Ascending aorta (tissue), 2 donors: Measurements from ENCODE around the gene JAZF1. TPM values are rescaled to one million over a fixed set of nuclear protein-coding genes. Genes with fewer than 3 reads are reported as not detected.

Experiments used
- DNase-seq, 2 donors: peaks; one replicate each; pipeline ENCODE4 v3.0.0-alpha.2; 2019; ENCODE audit warnings: low spot score in 2 of 2
- H3K27ac ChIP-seq, 2 donors: fragments of 200-600 bp; sonication (generic); one replicate each; pipeline ENCODE4 v1.5.1; 2016 to 2017; ENCODE audit warnings: mild to moderate bottlenecking in 1 of 2
- H3K27me3 ChIP-seq: fragments of 200-600 bp; sonication (generic); one replicate; pipeline ENCODE4 v1.5.1; 2017
- H3K36me3 ChIP-seq, 2 donors: fragments of 200-600 bp; sonication (generic); one replicate each; pipeline ENCODE4 v1.5.1; 2016
- H3K4me1 ChIP-seq, 2 donors: fragments of 200-600 bp; sonication (generic); one replicate each; pipeline ENCODE4 v1.5.1; 2016 to 2017; ENCODE audit warnings: mild to moderate bottlenecking in 1 of 2
- H3K4me3 ChIP-seq, 2 donors: fragments of 200-600 bp; sonication (generic); one replicate each; pipeline ENCODE4 v1.5.1; 2016 to 2017; ENCODE audit warnings: mild to moderate bottlenecking in 1 of 2
- H3K9me3 ChIP-seq, 2 donors: fragments of 200-600 bp; sonication (generic); one replicate each; pipeline ENCODE4 v1.5.1; 2016
- intact Hi-C: fragments of 100-400 bp; cut with DNase I; formaldehyde crosslinking; loops from one replicate; pipeline ENCODE4 v1.15.1; 2023
- total RNA-seq: library from RNA; depleted of rRNA; stranded (reverse); fragments of >200 nt; gene quantifications from one replicate; pipeline ENCODE4 v1.1.0, GENCODE V29; 2016
- TF ChIP-seq, protein P1 (sequence below), 3 experiments: fragments of 200-600 bp in 2 of 3; fragments of 450-650 bp in 1 of 3; sonication (generic) in 2 of 3; IDR thresholded peaks; one replicate each; pipeline ENCODE4 v1.5.1; 2016 to 2019; ENCODE audit warnings: antibody characterized with exemption in 3 of 3, mild to moderate bottlenecking in 1 of 3, moderate library complexity in 1 of 3

Gene JAZF1
- total RNA-seq, 1 donor from 2014 or later = 37.7 TPM

DNA sequence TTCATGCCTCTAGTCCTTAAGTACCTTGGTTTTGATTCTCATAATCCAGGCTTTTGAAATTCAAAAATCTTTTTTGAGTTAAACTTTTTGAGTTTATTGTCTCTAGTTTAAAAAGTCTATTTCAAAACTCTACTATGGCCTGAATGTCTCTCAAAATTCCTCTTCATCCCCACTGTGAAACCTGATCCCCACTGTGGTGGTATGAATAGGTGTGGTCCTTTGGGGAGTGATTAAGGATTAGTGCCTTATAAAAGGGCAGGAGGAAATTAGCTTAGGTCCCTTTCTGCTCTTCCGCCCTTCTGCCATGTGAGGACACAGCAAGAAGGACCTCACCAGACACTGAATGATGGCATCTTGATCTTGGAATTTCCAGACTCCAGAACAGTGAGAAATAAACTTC lies 44.1 kb upstream of the JAZF1 start:
- Histone ChIP-seq H3K27me3 (no peaks in the 10 kb centered on the region), H3K9me3 (no peaks in the 10 kb centered on the region), H3K4me3 (no peak overlapping the region), H3K36me3 (no peaks in the 10 kb centered on the region), H3K27ac (no peak overlapping the region), H3K4me1 (no peaks in the 10 kb centered on the region)
- TF ChIP-seq, protein P1, sequence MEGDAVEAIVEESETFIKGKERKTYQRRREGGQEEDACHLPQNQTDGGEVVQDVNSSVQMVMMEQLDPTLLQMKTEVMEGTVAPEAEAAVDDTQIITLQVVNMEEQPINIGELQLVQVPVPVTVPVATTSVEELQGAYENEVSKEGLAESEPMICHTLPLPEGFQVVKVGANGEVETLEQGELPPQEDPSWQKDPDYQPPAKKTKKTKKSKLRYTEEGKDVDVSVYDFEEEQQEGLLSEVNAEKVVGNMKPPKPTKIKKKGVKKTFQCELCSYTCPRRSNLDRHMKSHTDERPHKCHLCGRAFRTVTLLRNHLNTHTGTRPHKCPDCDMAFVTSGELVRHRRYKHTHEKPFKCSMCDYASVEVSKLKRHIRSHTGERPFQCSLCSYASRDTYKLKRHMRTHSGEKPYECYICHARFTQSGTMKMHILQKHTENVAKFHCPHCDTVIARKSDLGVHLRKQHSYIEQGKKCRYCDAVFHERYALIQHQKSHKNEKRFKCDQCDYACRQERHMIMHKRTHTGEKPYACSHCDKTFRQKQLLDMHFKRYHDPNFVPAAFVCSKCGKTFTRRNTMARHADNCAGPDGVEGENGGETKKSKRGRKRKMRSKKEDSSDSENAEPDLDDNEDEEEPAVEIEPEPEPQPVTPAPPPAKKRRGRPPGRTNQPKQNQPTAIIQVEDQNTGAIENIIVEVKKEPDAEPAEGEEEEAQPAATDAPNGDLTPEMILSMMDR (IDR thresholded peaks at IDR 0.05) = no peak
- DNase-seq = no peak
- intact Hi-C loops = no loop called here

DNA sequence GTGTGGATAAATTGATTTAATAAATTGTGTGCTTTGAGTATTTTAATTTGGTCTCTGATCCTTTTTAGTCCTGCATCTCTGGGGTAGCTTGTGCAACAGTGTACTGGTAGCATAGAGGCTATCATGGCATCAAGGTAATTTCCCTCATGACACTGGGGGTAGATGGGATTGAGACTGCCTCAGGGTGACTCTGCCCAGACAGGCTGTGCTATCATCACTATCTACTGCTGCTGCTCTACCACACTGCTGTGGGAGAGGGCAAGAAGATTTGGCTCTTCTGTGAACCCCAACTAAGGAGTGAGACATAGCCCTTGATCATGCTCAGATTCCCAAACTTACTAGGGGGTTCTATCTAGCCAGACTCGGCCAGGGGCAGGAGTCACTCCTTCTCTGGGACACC lies 43.6 kb upstream of the JAZF1 start:
- DNase-seq = no peak
- Histone ChIP-seq H3K27ac (no peak overlapping the region), H3K9me3 (no peaks in the 10 kb centered on the region), H3K27me3 (no peaks in the 10 kb centered on the region), H3K36me3 (no peaks in the 10 kb centered on the region), H3K4me1 (no peaks in the 10 kb centered on the region), H3K4me3 (no peak overlapping the region)
- intact Hi-C loops = no loop called here
- TF ChIP-seq, protein P1 (IDR thresholded peaks at IDR 0.05) = no peak

DNA sequence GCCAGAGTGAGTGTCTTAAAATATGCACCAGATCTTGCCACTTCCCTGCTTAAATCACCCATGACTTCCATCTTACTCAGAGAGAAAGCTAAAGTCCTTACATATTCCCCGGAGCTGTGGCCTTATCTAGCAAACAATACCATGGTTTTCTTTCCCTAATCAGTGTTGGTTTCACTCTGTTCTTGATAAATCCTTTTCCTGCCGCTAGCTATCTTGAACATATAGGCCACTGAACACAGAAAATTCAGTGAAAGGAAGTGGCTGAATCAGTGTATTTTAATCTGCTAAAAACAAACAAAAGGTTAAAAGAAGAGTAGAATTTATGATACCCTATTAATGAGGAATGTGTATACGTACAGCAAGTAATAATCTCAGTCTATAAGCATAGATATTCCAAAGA lies 42.0 kb upstream of the JAZF1 start:
- Histone ChIP-seq H3K4me1 (no peaks in the 10 kb centered on the region), H3K27me3 (no peaks in the 10 kb centered on the region), H3K36me3 (no peaks in the 10 kb centered on the region), H3K9me3 (no peaks in the 10 kb centered on the region), H3K4me3 (no peak overlapping the region), H3K27ac (no peak overlapping the region)
- TF ChIP-seq, protein P1 (IDR thresholded peaks at IDR 0.05) = no peak
- no peak for DNase-seq
- intact Hi-C loops = no loop called here

DNA sequence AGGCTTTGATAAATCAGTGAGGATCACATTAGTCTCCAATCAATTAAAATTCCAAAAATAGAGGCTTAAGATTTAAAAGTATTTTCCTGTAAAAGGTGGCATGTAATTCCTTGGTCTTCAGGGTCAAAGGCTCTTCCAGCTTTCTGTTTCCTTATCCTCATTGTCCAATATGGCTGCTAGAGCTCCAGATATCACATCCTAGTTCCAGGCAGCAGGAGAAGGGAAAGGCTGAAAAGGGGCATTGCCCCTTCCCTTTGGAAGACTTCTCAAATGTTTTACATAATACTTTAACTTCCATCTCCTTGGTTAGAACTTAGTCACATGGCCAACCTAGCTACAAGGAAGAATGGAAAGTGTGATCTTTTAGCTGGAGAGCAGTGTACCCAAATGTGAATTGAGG lies 39.2 kb upstream of the JAZF1 start:
- no peaks in the 10 kb centered on the region for H3K36me3 ChIP-seq
- no peaks in the 10 kb centered on the region for H3K27me3 ChIP-seq
- H3K4me1 ChIP-seq = no peaks in the 10 kb centered on the region
- no peak overlapping the region for H3K27ac ChIP-seq
- no peaks in the 10 kb centered on the region for H3K9me3 ChIP-seq
- no peak for DNase-seq
- TF ChIP-seq, protein P1 (IDR thresholded peaks at IDR 0.05) = no peak
- intact Hi-C loops = no loop called here
- H3K4me3 ChIP-seq = no peak overlapping the region

DNA sequence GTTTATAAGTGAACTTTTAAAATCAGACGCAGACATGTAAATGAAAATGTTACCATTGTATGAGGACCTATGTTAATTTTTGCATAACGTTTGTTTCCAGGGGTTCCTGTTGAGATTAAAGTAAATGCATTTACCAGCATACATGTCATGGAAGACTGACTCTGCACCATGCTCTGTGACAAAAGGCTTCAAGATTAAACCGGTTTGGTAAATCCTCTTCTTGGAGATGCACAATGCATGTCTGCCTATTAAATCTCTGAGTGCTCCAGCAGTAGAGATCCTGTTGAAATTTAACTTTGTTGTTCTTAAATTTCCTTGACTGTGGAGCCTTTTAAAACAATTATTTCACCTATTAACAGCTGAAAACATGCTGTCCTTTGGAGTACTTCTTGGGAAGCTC lies 36.5 kb upstream of the JAZF1 start:
- Histone ChIP-seq H3K9me3 (no peaks in the 10 kb centered on the region), H3K4me3 (no peak overlapping the region), H3K36me3 (no peaks in the 10 kb centered on the region), H3K27me3 (no peaks in the 10 kb centered on the region), H3K27ac (no peak overlapping the region), H3K4me1 (no peaks in the 10 kb centered on the region)
- TF ChIP-seq, protein P1 (IDR thresholded peaks at IDR 0.05) = no peak
- DNase-seq = no peak
- intact Hi-C loops = no loop called here

DNA sequence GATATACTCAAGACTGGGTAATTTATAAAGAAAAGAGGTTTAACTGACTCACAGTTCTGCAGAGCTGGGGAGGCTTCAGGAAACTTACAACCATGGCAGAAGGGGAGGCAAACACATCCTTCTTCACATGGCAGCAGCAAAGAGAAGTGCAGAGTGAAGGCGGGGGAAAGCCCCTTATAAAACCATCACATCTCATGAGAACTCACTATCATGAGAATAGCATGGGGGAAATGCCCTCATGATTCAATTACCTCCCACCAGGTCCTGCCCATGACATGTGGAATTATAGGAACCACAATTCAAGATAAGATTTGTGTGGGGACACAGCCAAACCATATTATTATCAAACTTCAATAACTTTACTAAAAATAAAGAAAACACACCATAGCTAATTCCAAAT lies 30.4 kb upstream of the JAZF1 start:
- H3K27me3 ChIP-seq = no peaks in the 10 kb centered on the region
- H3K36me3 ChIP-seq = no peaks in the 10 kb centered on the region
- intact Hi-C loops = no loop called here
- TF ChIP-seq, protein P1 (IDR thresholded peaks at IDR 0.05) = no peak
- H3K9me3 ChIP-seq = no peaks in the 10 kb centered on the region
- H3K4me3 ChIP-seq = no peak overlapping the region
- no peak for DNase-seq
- no peaks in the 10 kb centered on the region for H3K4me1 ChIP-seq
- no peak overlapping the region for H3K27ac ChIP-seq
